Neuronal stem cell (in vitro differentiated cells): ENCODE results near the gene CCDC88A.

Experiments used
- DNase-seq: peaks from one replicate; pipeline ENCODE4 v3.0.0-alpha.2; 2013; ENCODE audit warnings: low spot score
- H2AFZ ChIP-seq: one replicate; pipeline ENCODE4 v1.6.1; 2013; ENCODE audit warnings: mild to moderate bottlenecking, low read length, inconsistent platforms
- H2AK5ac ChIP-seq: 2 replicates; pipeline ENCODE4 v1.6.1; 2013; ENCODE audit warnings: low read depth, mild to moderate bottlenecking, inconsistent platforms, low read length, moderate library complexity, mixed read lengths
- H2BK120ac ChIP-seq: 2 replicates; pipeline ENCODE4 v1.6.1; 2013; ENCODE audit warnings: low read depth, mild to moderate bottlenecking, inconsistent platforms, low read length, moderate library complexity, mixed read lengths
- H2BK12ac ChIP-seq: one replicate; pipeline ENCODE4 v1.6.1; 2013; ENCODE audit warnings: low read length, inconsistent platforms
- H2BK15ac ChIP-seq: 2 replicates; pipeline ENCODE4 v1.6.1; 2013; ENCODE audit warnings: mild to moderate bottlenecking, low read length, inconsistent platforms, mixed read lengths
- H2BK5ac ChIP-seq: one replicate; pipeline ENCODE4 v1.6.1; 2013; ENCODE audit warnings: inconsistent platforms, mild to moderate bottlenecking, low read length, moderate library complexity
- H3K14ac ChIP-seq: one replicate; pipeline ENCODE4 v1.6.1; 2013; ENCODE audit warnings: low read length, inconsistent platforms
- H3K18ac ChIP-seq: 2 replicates; pipeline ENCODE4 v1.6.1; 2013; ENCODE audit warnings: low read length, inconsistent platforms
- H3K23ac ChIP-seq: 2 replicates; pipeline ENCODE4 v1.6.1; 2013; ENCODE audit warnings: low read depth, mild to moderate bottlenecking, mixed read lengths, low read length, inconsistent platforms; ENCODE audit not compliant: poor library complexity
- H3K27ac ChIP-seq: replicated peaks from 3 replicates; pipeline ENCODE4 v1.5.1; 2013; ENCODE audit warnings: low read length, inconsistent platforms
- H3K27me3 ChIP-seq, 3 experiments: 2 replicates each; pipeline ENCODE4 v1.6.1; 2013; ENCODE audit warnings: low read length in 3 of 3, mild to moderate bottlenecking in 2 of 3, inconsistent platforms in 1 of 3, low read depth in 1 of 3, mixed read lengths in 1 of 3, moderate library complexity in 1 of 3; ENCODE audit not compliant: control insufficient read depth in 3 of 3, insufficient read depth in 3 of 3
- H3K36me3 ChIP-seq, 2 donors: replicated peaks in 1 of 2; 2 replicates each; pipeline ENCODE4 v1.6.1; 2013; ENCODE audit warnings: low read length in 2 of 2; ENCODE audit not compliant: control insufficient read depth in 2 of 2, insufficient read depth in 2 of 2
- H3K4ac ChIP-seq: 2 replicates; pipeline ENCODE4 v1.6.1; 2013; ENCODE audit warnings: inconsistent platforms, mild to moderate bottlenecking, low read length, moderate library complexity
- H3K4me1 ChIP-seq, 2 donors: 1 replicate in 1 of 2; 2 replicates in 1 of 2; pipeline ENCODE4 v1.6.1; 2013; ENCODE audit warnings: low read length in 2 of 2, low read depth in 1 of 2; ENCODE audit not compliant: control insufficient read depth in 2 of 2, insufficient read depth in 1 of 2
- H3K4me2 ChIP-seq: one replicate; pipeline ENCODE4 v1.6.1; 2013; ENCODE audit warnings: mild to moderate bottlenecking, low read length, inconsistent platforms; ENCODE audit not compliant: insufficient read depth, poor library complexity, severe bottlenecking
- H3K4me3 ChIP-seq, 2 donors: 2 replicates each; pipeline ENCODE4 v1.5.1; 2013; ENCODE audit warnings: low read length in 2 of 2, mild to moderate bottlenecking in 2 of 2, inconsistent platforms in 1 of 2, moderate library complexity in 1 of 2
- H3K79me1 ChIP-seq: one replicate; pipeline ENCODE4 v1.6.1; 2013; ENCODE audit warnings: low read depth, mild to moderate bottlenecking, inconsistent platforms, low read length, moderate library complexity
- H3K9ac ChIP-seq: one replicate; pipeline ENCODE4 v1.6.1; 2013; ENCODE audit warnings: mild to moderate bottlenecking, low read depth, low read length, inconsistent platforms; ENCODE audit not compliant: poor library complexity
- H3K9me3 ChIP-seq, 2 donors: replicated peaks in 1 of 2; 2 replicates each; pipeline versions ENCODE3 to v1.6.1; 2013; ENCODE audit warnings: low read length in 2 of 2, mild to moderate bottlenecking in 2 of 2, inconsistent platforms in 1 of 2, low read depth in 1 of 2, mixed read lengths in 1 of 2, moderate library complexity in 1 of 2; ENCODE audit not compliant: control insufficient read depth in 2 of 2, insufficient read depth in 1 of 2
- H4K8ac ChIP-seq: one replicate; pipeline ENCODE4 v1.6.1; 2013; ENCODE audit warnings: low read depth, mild to moderate bottlenecking, inconsistent platforms, low read length, moderate library complexity
- H4K91ac ChIP-seq: one replicate; pipeline ENCODE4 v1.6.1; 2013; ENCODE audit warnings: low read length, low read depth, mild to moderate bottlenecking, inconsistent platforms; ENCODE audit not compliant: poor library complexity
- WGBS, 2 donors: extraction: QIAGEN DNeasy Blood & Tissue Kit; methylation state at CpG; one replicate each; pipeline ENCODE4 v1.1.7; 2013; ENCODE audit warnings: missing lambda C conversion rate in 2 of 2, mixed read lengths in 1 of 2; ENCODE audit not compliant: insufficient read length in 2 of 2, insufficient replicate concordance in 1 of 2; ENCODE audit errors: extremely low coverage in 2 of 2; 5-methylcytosine and 5-hydroxymethylcytosine counted together

The CCDC88A gene

GRCh38 chr2:55430211-55430975, 10.7 kb upstream of the CCDC88A start:
- H3K36me3 ChIP-seq, result no peaks in the 10 kb centered on the region

GRCh38 chr2:55428258-55428657, 8.6 kb upstream of the CCDC88A start:
- Histone ChIP-seq H4K8ac (no peak overlapping the region), H3K36me3 (no peaks in the 10 kb centered on the region), H3K23ac (no peak overlapping the region), H2BK15ac (no peak overlapping the region), H2BK12ac (no peak overlapping the region), H3K4ac (no peak overlapping the region), H3K14ac (no peak overlapping the region), H3K9me3 (no peaks in the 10 kb centered on the region), H3K27ac (no peak overlapping the region), H2AFZ (no peak overlapping the region), H3K4me1 (no peaks in the 10 kb centered on the region), H3K4me2 (no peak overlapping the region), H3K27me3 (peaks cover 0 to 7% (median 0%) of the 10 kb centered on the region in 3 experiments), H4K91ac (no peak overlapping the region), H2AK5ac (no peak overlapping the region), H3K4me3 (no peak overlapping the region), H3K9ac (no peak overlapping the region), H2BK5ac (no peak overlapping the region), H3K79me1 (no peaks in the 10 kb centered on the region), H2BK120ac (no peak overlapping the region), H3K18ac (no peak overlapping the region)
- DNase-seq, result no peak
- no CpG with 5 or more reads among the region's 3 CpGs for WGBS, 2 donors

More at GRCh38 chr2:55430211-55430975, 10.7 kb upstream of the CCDC88A start:
- Histone ChIP-seq H2AFZ (no peak overlapping the region), H3K9ac (no peak overlapping the region), H2AK5ac (no peak overlapping the region), H3K27me3 (peaks cover 0 to 2% (median 0%) of the 10 kb centered on the region in 3 experiments), H2BK120ac (no peak overlapping the region), H3K18ac (no peak overlapping the region), H3K4me1 (no peaks in the 10 kb centered on the region), H2BK12ac (no peak overlapping the region), H3K4me3 (no peak overlapping the region), H3K27ac (no peak overlapping the region), H3K9me3 (no peaks in the 10 kb centered on the region), H3K4ac (no peak overlapping the region), H4K8ac (no peak overlapping the region), H3K79me1 (no peaks in the 10 kb centered on the region), H3K4me2 (no peak overlapping the region), H3K14ac (no peak overlapping the region), H2BK5ac (no peak overlapping the region), H2BK15ac (no peak overlapping the region), H3K23ac (no peak overlapping the region), H4K91ac (no peak overlapping the region)
- WGBS, 2 donors, result no CpG with 5 or more reads among the region's 3 CpGs
- DNase-seq, result no peak

- no peak overlapping the region for H4K91ac ChIP-seq
- no peak for DNase-seq
- no peaks in the 10 kb centered on the region for H3K36me3 ChIP-seq
Observed at GRCh38 chr2:55425431-55425831, 5.8 kb upstream of the CCDC88A start.

GRCh38 chr2:55422876-55423665, 3.4 kb upstream of the CCDC88A start:
- H2BK15ac ChIP-seq, result no peak overlapping the region
- peaks cover 0 to 7% (median 0%) of the 10 kb centered on the region in 3 experiments for H3K27me3 ChIP-seq
- H2AFZ ChIP-seq, result no peak overlapping the region
- no peak overlapping the region for H2BK120ac ChIP-seq
- H3K27ac ChIP-seq, result no peak overlapping the region
- H3K9me3 ChIP-seq, result no peaks in the 10 kb centered on the region
- H3K18ac ChIP-seq, result no peak overlapping the region
- H3K4me3 ChIP-seq, result no peak overlapping the region
- no peak for DNase-seq
- no peaks in the 10 kb centered on the region for H3K4me1 ChIP-seq
- no peak overlapping the region for H2BK5ac ChIP-seq
- H3K36me3 ChIP-seq, result no peaks in the 10 kb centered on the region
- H3K23ac ChIP-seq, result no peak overlapping the region
- H3K4ac ChIP-seq, result no peak overlapping the region
- 100% methylated on average over 1 of the region's 4 CpGs; no CpG with 5 or more reads in 1 of the 2 donors for WGBS, 2 donors
- no peak overlapping the region for H3K9ac ChIP-seq
- H3K79me1 ChIP-seq, result no peaks in the 10 kb centered on the region
- H4K8ac ChIP-seq, result no peak overlapping the region
- H3K14ac ChIP-seq, result no peak overlapping the region
- no peak overlapping the region for H2BK12ac ChIP-seq
- H2AK5ac ChIP-seq, result no peak overlapping the region
- no peak overlapping the region for H4K91ac ChIP-seq
- H3K4me2 ChIP-seq, result no peak overlapping the region

More at GRCh38 chr2:55425431-55425831, 5.8 kb upstream of the CCDC88A start:
- Histone ChIP-seq H2BK15ac (no peak overlapping the region), H2BK120ac (no peak overlapping the region), H3K9me3 (no peaks in the 10 kb centered on the region), H3K18ac (no peak overlapping the region), H3K4me3 (no peak overlapping the region), H3K4ac (no peak overlapping the region), H3K4me1 (no peaks in the 10 kb centered on the region), H3K14ac (no peak overlapping the region), H3K79me1 (no peaks in the 10 kb centered on the region), H3K23ac (no peak overlapping the region), H2AFZ (no peak overlapping the region), H3K9ac (no peak overlapping the region), H4K8ac (no peak overlapping the region), H2BK5ac (no peak overlapping the region), H3K27ac (no peak overlapping the region), H3K4me2 (no peak overlapping the region), H3K27me3 (peaks cover 0 to 7% (median 0%) of the 10 kb centered on the region in 3 experiments), H2AK5ac (no peak overlapping the region), H2BK12ac (no peak overlapping the region)
- WGBS, 2 donors, result no CpG with 5 or more reads among the region's 3 CpGs
